Neutrophil (primary cell): ENCODE results near the gene COL8A1.

Experiments
- H3K27ac ChIP-seq: fragments of 200-600 bp; sonication (generic); 2 replicates; pipeline ENCODE4 v1.5.1; 2016; ENCODE audit warnings: mild to moderate bottlenecking, moderate library complexity
- H3K27me3 ChIP-seq: fragments of 200-600 bp; sonication (generic); 2 replicates; pipeline ENCODE4 v1.6.0; 2016; ENCODE audit warnings: mild to moderate bottlenecking
- H3K36me3 ChIP-seq: fragments of 200-600 bp; sonication (generic); 2 replicates; pipeline ENCODE4 v1.5.1; 2017
- H3K4me1 ChIP-seq, 2 experiments: fragments of 200-600 bp in 1 of 2; sonication (generic) in 1 of 2; 1 replicate in 1 of 2; 2 replicates in 1 of 2; pipeline versions ENCODE4 v1.5.1 to v1.6.1; 2013 to 2016; ENCODE audit warnings: low read depth in 1 of 2, low read length in 1 of 2, mild to moderate bottlenecking in 1 of 2, moderate library complexity in 1 of 2; ENCODE audit not compliant: control insufficient read depth in 1 of 2, insufficient read depth in 1 of 2
- H3K4me3 ChIP-seq, 2 experiments: fragments of 200-600 bp in 1 of 2; sonication (generic) in 1 of 2; 1 replicate in 1 of 2; 2 replicates in 1 of 2; pipeline ENCODE4 v1.5.1; 2013 to 2016; ENCODE audit warnings: low read depth in 1 of 2, low read length in 1 of 2, mild to moderate bottlenecking in 1 of 2, moderate library complexity in 1 of 2
- H3K9me3 ChIP-seq: fragments of 200-600 bp; sonication (generic); 2 replicates; pipeline ENCODE4 v1.5.1; 2016
- TF ChIP-seq, protein P1 (sequence below): fragments of 200-600 bp; sonication (generic); IDR thresholded peaks from 2 replicates; pipeline ENCODE4 v1.5.1; 2016; ENCODE audit warnings: antibody characterized with exemption

COL8A1 gene

DNA sequence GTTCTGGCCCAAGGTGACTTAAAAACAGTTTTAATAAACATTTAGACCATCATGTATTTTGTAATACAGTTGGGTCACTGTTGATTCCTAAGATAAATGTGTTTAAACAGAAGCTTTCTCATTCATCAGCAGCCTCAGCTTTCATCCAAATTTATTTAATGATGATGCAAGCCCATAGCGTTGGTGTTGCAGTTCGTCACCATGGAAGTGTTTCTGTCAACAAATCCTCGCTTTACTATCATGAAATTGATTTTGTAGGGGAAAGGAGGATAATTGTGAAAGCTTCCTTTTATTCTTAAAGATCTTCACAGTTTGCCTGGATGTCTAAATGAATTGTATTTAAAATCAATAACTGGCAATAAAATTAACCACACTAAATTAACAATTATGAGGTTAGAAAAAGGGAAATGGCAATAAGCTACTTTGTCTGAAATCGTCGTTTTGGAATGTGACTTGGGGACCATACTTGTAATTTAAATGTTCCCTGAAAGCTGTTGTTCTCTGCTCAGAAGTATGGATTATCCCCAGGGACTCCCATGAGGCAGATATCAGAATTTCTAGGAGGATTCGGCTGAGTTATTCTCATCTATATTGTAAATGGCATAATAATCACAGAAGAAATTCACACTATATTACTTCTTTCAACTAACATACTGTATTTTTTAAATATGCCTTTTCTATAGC lies 208.2 kb downstream of the COL8A1 start:
- no peak overlapping the region for H3K27ac ChIP-seq
- H3K27me3 ChIP-seq = no peaks in the 10 kb centered on the region
- peaks cover 0 to 4% of the 10 kb centered on the region in 2 experiments for H3K4me1 ChIP-seq
- no peaks in the 10 kb centered on the region for H3K36me3 ChIP-seq
- H3K9me3 ChIP-seq = no peaks in the 10 kb centered on the region
- TF ChIP-seq, protein P1, sequence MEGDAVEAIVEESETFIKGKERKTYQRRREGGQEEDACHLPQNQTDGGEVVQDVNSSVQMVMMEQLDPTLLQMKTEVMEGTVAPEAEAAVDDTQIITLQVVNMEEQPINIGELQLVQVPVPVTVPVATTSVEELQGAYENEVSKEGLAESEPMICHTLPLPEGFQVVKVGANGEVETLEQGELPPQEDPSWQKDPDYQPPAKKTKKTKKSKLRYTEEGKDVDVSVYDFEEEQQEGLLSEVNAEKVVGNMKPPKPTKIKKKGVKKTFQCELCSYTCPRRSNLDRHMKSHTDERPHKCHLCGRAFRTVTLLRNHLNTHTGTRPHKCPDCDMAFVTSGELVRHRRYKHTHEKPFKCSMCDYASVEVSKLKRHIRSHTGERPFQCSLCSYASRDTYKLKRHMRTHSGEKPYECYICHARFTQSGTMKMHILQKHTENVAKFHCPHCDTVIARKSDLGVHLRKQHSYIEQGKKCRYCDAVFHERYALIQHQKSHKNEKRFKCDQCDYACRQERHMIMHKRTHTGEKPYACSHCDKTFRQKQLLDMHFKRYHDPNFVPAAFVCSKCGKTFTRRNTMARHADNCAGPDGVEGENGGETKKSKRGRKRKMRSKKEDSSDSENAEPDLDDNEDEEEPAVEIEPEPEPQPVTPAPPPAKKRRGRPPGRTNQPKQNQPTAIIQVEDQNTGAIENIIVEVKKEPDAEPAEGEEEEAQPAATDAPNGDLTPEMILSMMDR = no peak
- H3K4me3 ChIP-seq = no peak overlapping the region

DNA sequence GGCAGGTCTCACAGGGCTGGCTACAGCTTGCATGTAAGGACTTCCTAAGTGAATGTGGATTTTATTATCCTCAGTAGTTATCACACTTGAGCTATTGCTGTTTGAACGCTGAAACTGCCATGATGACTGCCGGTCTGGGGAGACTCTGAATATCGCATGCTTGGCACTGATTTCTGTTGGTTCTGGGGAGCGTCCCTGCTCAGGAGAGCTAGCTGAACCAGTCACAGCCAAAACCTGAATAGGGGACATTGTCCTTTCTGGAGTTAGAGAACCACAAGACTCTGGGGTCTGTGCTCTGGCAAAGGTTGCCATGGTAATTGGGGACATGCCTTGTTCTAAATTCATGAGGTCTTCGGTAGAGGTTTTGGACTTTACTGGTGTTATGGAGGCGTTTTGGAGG lies 210.0 kb downstream of the COL8A1 start:
- Histone ChIP-seq H3K27me3 (no peaks in the 10 kb centered on the region), H3K36me3 (no peaks in the 10 kb centered on the region), H3K4me1 (peaks cover 0 to 4% of the 10 kb centered on the region in 2 experiments), H3K4me3 (no peak overlapping the region), H3K9me3 (no peaks in the 10 kb centered on the region), H3K27ac (no peak overlapping the region)
- TF ChIP-seq, protein P1 = no peak
